Measurements from ENCODE around the gene PLA2G6. TPM values are rescaled to one million over a fixed set of nuclear protein-coding genes. Genes with fewer than 3 reads are reported as not detected.
A peak's percentile ranks its signal among the peaks of the same experiment; 100 is the strongest.

PLA2G6 gene
- polyA plus RNA-seq, 1 donor: 71.1 TPM

- Histone ChIP-seq H3K4me1 (ENCODE audit: control insufficient read depth, insufficient read depth, low read length) (peaks cover 21% of the 10 kb centered on the region), H3K27me3 (ENCODE audit: control insufficient read depth, insufficient read depth, low read length) (peaks cover 2% of the 10 kb centered on the region), H3K27ac (ENCODE audit: low read length) (no peak overlapping the region), H3K9me3 (ENCODE audit: control insufficient read depth, low read depth, low read length) (peaks cover 3% of the 10 kb centered on the region), H3K4me3 (ENCODE audit: low read length) (peak overlapping the region; percentile 11), H3K36me3 (ENCODE audit: control insufficient read depth, insufficient read depth, low read length) (no peaks in the 10 kb centered on the region)
- WGBS (ENCODE audit: insufficient coverage, low lambda C conversion rate): no CpG with 5 or more reads among the region's 8 CpGs
- peak; percentile 40 to 73 for DNase-seq
Measured at GRCh38 chr22:38213990-38214301, 32.3 kb upstream of the PLA2G6 start.

DNA sequence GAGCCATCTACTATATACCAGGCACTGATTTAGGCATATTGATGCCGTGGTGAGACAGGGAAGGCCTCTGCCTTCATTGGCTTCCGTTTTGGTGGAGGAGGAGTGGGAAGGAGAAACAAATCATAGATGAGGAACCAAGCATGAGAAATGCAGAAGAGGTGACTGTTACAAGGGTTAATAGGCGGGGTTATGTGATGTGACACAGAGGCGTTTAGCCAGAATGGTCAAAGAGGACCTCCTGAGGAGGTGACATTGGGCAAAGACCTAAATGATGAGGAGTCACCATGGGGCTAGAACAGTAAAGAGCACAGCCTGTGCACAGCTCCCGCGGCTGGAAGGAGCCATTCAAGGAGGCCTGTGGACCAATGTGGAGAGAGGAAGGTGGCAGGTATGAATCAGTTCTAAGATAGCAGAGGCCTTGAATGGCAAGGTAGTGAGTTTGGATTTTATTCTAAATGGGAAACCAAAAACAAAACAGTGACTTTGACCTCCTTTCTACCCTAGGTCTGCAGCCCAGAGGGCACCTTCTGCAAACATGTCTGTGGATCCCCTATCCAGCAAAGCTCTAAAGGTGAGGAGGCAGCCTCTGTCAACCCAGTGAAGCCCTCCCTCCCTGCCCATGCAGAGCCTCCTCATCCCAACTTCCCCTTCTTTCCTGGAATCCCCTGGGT, 31.8 kb upstream of the PLA2G6 start:
- no CpG with 5 or more reads among the region's 6 CpGs for WGBS (ENCODE audit: insufficient coverage, low lambda C conversion rate)

GRCh38 chr22:38212442-38212841, 30.8 kb upstream of the PLA2G6 start:
- Histone ChIP-seq H3K9me3 (ENCODE audit: control insufficient read depth, low read depth, low read length) (peaks cover 3% of the 10 kb centered on the region), H3K27ac (ENCODE audit: low read length) (no peak overlapping the region), H3K4me3 (ENCODE audit: low read length) (no peak overlapping the region), H3K36me3 (ENCODE audit: control insufficient read depth, insufficient read depth, low read length) (peaks cover 4% of the 10 kb centered on the region), H3K4me1 (ENCODE audit: control insufficient read depth, insufficient read depth, low read length) (peaks cover 10% of the 10 kb centered on the region), H3K27me3 (ENCODE audit: control insufficient read depth, insufficient read depth, low read length) (peaks cover 2% of the 10 kb centered on the region)
- no peak for DNase-seq
- WGBS (ENCODE audit: insufficient coverage, low lambda C conversion rate): no CpG with 5 or more reads among the region's 2 CpGs

More for the DNA sequence above, 31.8 kb upstream of the PLA2G6 start:
- Histone ChIP-seq H3K27me3 (ENCODE audit: control insufficient read depth, insufficient read depth, low read length) (peaks cover 2% of the 10 kb centered on the region), H3K4me3 (ENCODE audit: low read length) (no peak overlapping the region), H3K27ac (ENCODE audit: low read length) (no peak overlapping the region), H3K4me1 (ENCODE audit: control insufficient read depth, insufficient read depth, low read length) (peaks cover 16% of the 10 kb centered on the region), H3K36me3 (ENCODE audit: control insufficient read depth, insufficient read depth, low read length) (peaks cover 2% of the 10 kb centered on the region), H3K9me3 (ENCODE audit: control insufficient read depth, low read depth, low read length) (peaks cover 3% of the 10 kb centered on the region)
- DNase-seq: no peak

- Histone ChIP-seq H3K36me3 (ENCODE audit: control insufficient read depth, insufficient read depth, low read length) (peaks cover 4% of the 10 kb centered on the region), H3K9me3 (ENCODE audit: control insufficient read depth, low read depth, low read length) (peaks cover 3% of the 10 kb centered on the region), H3K27me3 (ENCODE audit: control insufficient read depth, insufficient read depth, low read length) (peaks cover 2% of the 10 kb centered on the region), H3K4me3 (ENCODE audit: low read length) (no peak overlapping the region), H3K4me1 (ENCODE audit: control insufficient read depth, insufficient read depth, low read length) (peaks cover 10% of the 10 kb centered on the region), H3K27ac (ENCODE audit: low read length) (no peak overlapping the region)
- 100% methylated on average over 2 of the region's 7 CpGs for WGBS (ENCODE audit: insufficient coverage, low lambda C conversion rate)
- no peak for DNase-seq
Measured at GRCh38 chr22:38211556-38211955, 29.9 kb upstream of the PLA2G6 start.

GRCh38 chr22:38208551-38208968, 26.9 kb upstream of the PLA2G6 start:
- no peaks in the 10 kb centered on the region for H3K27me3 ChIP-seq (ENCODE audit: control insufficient read depth, insufficient read depth, low read length)
- H3K9me3 ChIP-seq (ENCODE audit: control insufficient read depth, low read depth, low read length): no peaks in the 10 kb centered on the region
- peaks cover 11% of the 10 kb centered on the region for H3K4me1 ChIP-seq (ENCODE audit: control insufficient read depth, insufficient read depth, low read length)
- no peak for DNase-seq
- H3K36me3 ChIP-seq (ENCODE audit: control insufficient read depth, insufficient read depth, low read length): peaks cover 4% of the 10 kb centered on the region
- no peak overlapping the region for H3K4me3 ChIP-seq (ENCODE audit: low read length)
- H3K27ac ChIP-seq (ENCODE audit: low read length): no peak overlapping the region
- WGBS (ENCODE audit: insufficient coverage, low lambda C conversion rate): no CpG with 5 or more reads among the region's 6 CpGs

GRCh38 chr22:38207898-38208432, 26.3 kb upstream of the PLA2G6 start:
- H3K36me3 ChIP-seq (ENCODE audit: control insufficient read depth, insufficient read depth, low read length): peaks cover 4% of the 10 kb centered on the region
- WGBS (ENCODE audit: insufficient coverage, low lambda C conversion rate): no CpG with 5 or more reads among the region's 7 CpGs
- no peak overlapping the region for H3K4me3 ChIP-seq (ENCODE audit: low read length)
- H3K27ac ChIP-seq (ENCODE audit: low read length): no peak overlapping the region
- H3K27me3 ChIP-seq (ENCODE audit: control insufficient read depth, insufficient read depth, low read length): no peaks in the 10 kb centered on the region
- H3K4me1 ChIP-seq (ENCODE audit: control insufficient read depth, insufficient read depth, low read length): peaks cover 15% of the 10 kb centered on the region
- DNase-seq: no peak
- no peaks in the 10 kb centered on the region for H3K9me3 ChIP-seq (ENCODE audit: control insufficient read depth, low read depth, low read length)

- Histone ChIP-seq H3K27ac (ENCODE audit: low read length) (no peak overlapping the region), H3K4me3 (ENCODE audit: low read length) (no peak overlapping the region)
- DNase-seq: peak in 1 of 2 donors; percentile 33
Measured at GRCh38 chr22:38205261-38206128, 23.9 kb upstream of the PLA2G6 start.

DNA sequence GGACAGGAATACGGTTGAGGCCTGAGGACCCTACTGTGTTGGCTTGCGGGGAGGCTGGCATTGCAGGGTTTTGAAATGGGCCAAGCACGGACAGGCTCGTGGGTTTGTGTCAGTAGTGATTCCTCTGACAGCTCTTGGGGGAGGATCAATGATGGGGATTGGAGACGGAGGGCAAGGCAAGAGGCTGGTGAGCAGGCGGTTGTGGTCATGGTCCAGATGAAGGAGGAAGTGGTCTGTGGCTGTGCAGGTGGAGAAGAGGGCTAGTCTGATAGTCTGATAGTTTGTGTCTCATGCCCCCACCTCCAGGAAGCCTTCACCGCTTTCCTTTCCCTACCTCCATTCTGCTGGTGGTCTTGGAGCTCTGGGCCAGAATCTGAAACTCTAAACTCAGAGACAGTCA, 23.2 kb upstream of the PLA2G6 start:
- peaks cover 4% of the 10 kb centered on the region for H3K36me3 ChIP-seq (ENCODE audit: control insufficient read depth, insufficient read depth, low read length)
- DNase-seq: no peak
- H3K4me3 ChIP-seq (ENCODE audit: low read length): no peak overlapping the region
- no peaks in the 10 kb centered on the region for H3K9me3 ChIP-seq (ENCODE audit: control insufficient read depth, low read depth, low read length)
- H3K27me3 ChIP-seq (ENCODE audit: control insufficient read depth, insufficient read depth, low read length): no peaks in the 10 kb centered on the region
- 100% methylated on average over 1 of the region's 7 CpGs for WGBS (ENCODE audit: insufficient coverage, low lambda C conversion rate)
- peaks cover 17% of the 10 kb centered on the region for H3K4me1 ChIP-seq (ENCODE audit: control insufficient read depth, insufficient read depth, low read length)
- no peak overlapping the region for H3K27ac ChIP-seq (ENCODE audit: low read length)

More at GRCh38 chr22:38205261-38206128, 23.9 kb upstream of the PLA2G6 start:
- Histone ChIP-seq H3K36me3 (ENCODE audit: control insufficient read depth, insufficient read depth, low read length) (peaks cover 4% of the 10 kb centered on the region), H3K4me1 (ENCODE audit: control insufficient read depth, insufficient read depth, low read length) (peaks cover 17% of the 10 kb centered on the region), H3K27me3 (ENCODE audit: control insufficient read depth, insufficient read depth, low read length) (no peaks in the 10 kb centered on the region), H3K9me3 (ENCODE audit: control insufficient read depth, low read depth, low read length) (no peaks in the 10 kb centered on the region)
- no CpG with 5 or more reads among the region's 15 CpGs for WGBS (ENCODE audit: insufficient coverage, low lambda C conversion rate)

DNA sequence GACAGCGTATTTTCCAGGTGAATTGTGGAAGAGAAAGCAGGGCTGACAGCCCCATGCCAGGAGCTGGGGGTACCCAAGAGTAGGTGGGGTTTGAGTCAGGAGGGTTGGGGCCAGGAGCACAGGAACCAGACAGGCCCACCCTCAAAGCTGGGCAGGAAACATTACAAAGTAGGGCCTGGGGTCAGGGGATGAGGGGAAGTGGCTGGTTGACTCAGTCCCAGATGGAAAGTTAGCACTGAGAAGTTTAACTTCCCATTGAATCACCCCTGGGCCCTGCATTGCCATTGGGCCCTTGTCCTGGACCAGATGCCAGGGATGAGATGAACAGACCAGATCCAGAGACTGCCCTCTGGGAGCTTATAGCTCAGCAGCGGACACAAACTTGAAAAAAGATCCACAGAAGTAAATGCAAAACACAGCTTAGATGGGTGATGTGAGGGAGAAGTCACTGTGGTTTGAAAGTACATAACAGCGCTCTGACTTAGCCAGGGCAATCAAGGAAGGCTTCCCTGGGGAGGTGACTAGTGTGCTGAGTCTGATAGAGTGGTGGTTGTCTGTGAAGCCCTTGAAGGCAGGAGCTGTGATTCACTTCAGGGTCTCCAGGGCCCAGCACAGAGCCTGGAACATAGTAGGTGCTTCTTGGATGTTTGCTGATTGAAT, 22.4 kb upstream of the PLA2G6 start:
- DNase-seq: no peak
- Histone ChIP-seq H3K27ac (ENCODE audit: low read length) (peak overlapping the region; percentile 96), H3K36me3 (ENCODE audit: control insufficient read depth, insufficient read depth, low read length) (peaks cover 4% of the 10 kb centered on the region), H3K27me3 (ENCODE audit: control insufficient read depth, insufficient read depth, low read length) (no peaks in the 10 kb centered on the region), H3K4me3 (ENCODE audit: low read length) (peak overlapping the region; percentile 84), H3K9me3 (ENCODE audit: control insufficient read depth, low read depth, low read length) (no peaks in the 10 kb centered on the region), H3K4me1 (ENCODE audit: control insufficient read depth, insufficient read depth, low read length) (peaks cover 17% of the 10 kb centered on the region)
- no CpG with 5 or more reads among the region's 3 CpGs for WGBS (ENCODE audit: insufficient coverage, low lambda C conversion rate)
